OCI-LY7 (cell line): ENCODE data around the gene ZFYVE28. TPM values are rescaled to one million over a fixed set of nuclear protein-coding genes. Genes with fewer than 3 reads are reported as not detected.

Experiments used
- BruUV-seq: library from RNA; stranded (reverse); fragments of 400-500 nt; replicated peaks from 2 replicates; lab custom pipeline; 2021; lab: Mats Ljungman, UMichigan
- CTCF ChIA-PET: fragments of 300-600 bp; sonication (Branson Sonifier 250); formaldehyde crosslinking; loops from one replicate; lab custom pipeline; 2022; ENCODE audit warnings: antibody characterized with exemption; ENCODE audit not compliant: unreplicated experiment; lab: Charles Lee
- POLR2A ChIA-PET: fragments of 300-600 bp; sonication (Branson Sonifier 250); formaldehyde crosslinking; loops from one replicate; lab custom pipeline; 2022; ENCODE audit warnings: antibody characterized with exemption; lab: Charles Lee
- DNase-seq: peaks from one replicate; pipeline ENCODE4 v3.0.0-alpha.2; 2015; ENCODE audit warnings: low spot score
- H2AFZ ChIP-seq: fragments of 200-600 bp; sonication (generic), shearing (Covaris generic); 2 replicates; pipeline ENCODE4 v1.6.1; 2014; ENCODE audit warnings: mild to moderate bottlenecking, antibody characterized with exemption, low read length, moderate library complexity
- H3K27ac ChIP-seq: fragments of 200-600 bp; sonication (generic); 2 replicates; pipeline ENCODE4 v1.5.1; 2014; ENCODE audit warnings: mixed run types, low read depth, mild to moderate bottlenecking, moderate library complexity, low read length, inconsistent platforms; ENCODE audit not compliant: poor library complexity, severe bottlenecking
- H3K36me3 ChIP-seq: fragments of 200-600 bp; sonication (generic); 2 replicates; pipeline ENCODE4 v1.6.1; 2014; ENCODE audit warnings: mild to moderate bottlenecking, antibody characterized with exemption, low read length, moderate library complexity, mixed read lengths; ENCODE audit not compliant: insufficient read depth
- H3K4me1 ChIP-seq: fragments of 200-600 bp; sonication (generic); 2 replicates; pipeline ENCODE4 v1.5.1; 2014; ENCODE audit warnings: mild to moderate bottlenecking, low read length; ENCODE audit not compliant: insufficient read depth, poor library complexity, severe bottlenecking
- H3K4me2 ChIP-seq: fragments of 200-600 bp; sonication (generic); 2 replicates; pipeline ENCODE4 v1.6.1; 2014; ENCODE audit warnings: mild to moderate bottlenecking, low read length
- H3K4me3 ChIP-seq: fragments of 200-600 bp; sonication (generic); 2 replicates; pipeline ENCODE4 v1.5.1; 2014; ENCODE audit warnings: mild to moderate bottlenecking, low read depth, low read length; ENCODE audit not compliant: poor library complexity, severe bottlenecking
- H3K79me2 ChIP-seq: fragments of 200-600 bp; sonication (generic); 2 replicates; pipeline ENCODE4 v1.6.1; 2016; ENCODE audit warnings: low read depth, mild to moderate bottlenecking, low read length, moderate library complexity, mixed read lengths; ENCODE audit not compliant: insufficient read depth
- H3K9me2 ChIP-seq: fragments of 200-600 bp; sonication (generic); 2 replicates; pipeline ENCODE4 v1.6.1; 2016; ENCODE audit warnings: mild to moderate bottlenecking, low read length, mixed read lengths; ENCODE audit not compliant: insufficient read depth
- H3K9me3 ChIP-seq: fragments of 200-600 bp; sonication (generic); 2 replicates; pipeline ENCODE4 v1.6.1; 2014; ENCODE audit warnings: mild to moderate bottlenecking, mixed run types, low read length, mixed read lengths
- H4K20me1 ChIP-seq: fragments of 200-600 bp; sonication (generic); 2 replicates; pipeline ENCODE4 v1.6.1; 2014; ENCODE audit warnings: mild to moderate bottlenecking, antibody characterized with exemption, low read length, moderate library complexity, mixed read lengths; ENCODE audit not compliant: insufficient read depth
- EZH2phosphoT487 ChIP-seq: fragments of 200-600 bp; sonication (generic); IDR thresholded peaks from 2 replicates; pipeline ENCODE4 v1.6.1; 2018; ENCODE audit warnings: low read depth, borderline replicate concordance, mild to moderate bottlenecking, mixed run types, antibody characterized with exemption, low read length, moderate library complexity, mixed read lengths
- intact Hi-C: fragments of 100-400 bp; cut with micrococcal nuclease; formaldehyde crosslinking; loops from one replicate; pipeline ENCODE4 v1.10.0; 2022; ENCODE audit not compliant: unreplicated experiment
- total RNA-seq, 2 experiments: library from RNA; depleted of rRNA in 1 of 2; stranded (reverse); fragments of >200 nt in 1 of 2; shearing (Covaris generic) in 1 of 2; gene quantifications; 2 replicates each; pipeline ENCODE4 v1.2.3, GENCODE V29; 2014 to 2022
- TF ChIP-seq, protein P1 (sequence below): fragments of 200-600 bp; sonication (generic); conservative IDR thresholded peaks from 2 replicates; pipeline ENCODE4 v1.5.1; 2014; ENCODE audit warnings: mild to moderate bottlenecking, antibody characterized with exemption, low read length, moderate library complexity, mixed read lengths

ZFYVE28 gene
- total RNA-seq, 2 experiments from 2014 or later, result 0.32 TPM; not detected in 1

GRCh38 chr4:2451821-2452785 lies 33.7 kb upstream of the ZFYVE28 start:
- no peaks in the 10 kb centered on the region for H3K9me2 ChIP-seq
- POLR2A ChIA-PET, result no interaction called here
- no peak overlapping the region for H3K4me2 ChIP-seq

DNA sequence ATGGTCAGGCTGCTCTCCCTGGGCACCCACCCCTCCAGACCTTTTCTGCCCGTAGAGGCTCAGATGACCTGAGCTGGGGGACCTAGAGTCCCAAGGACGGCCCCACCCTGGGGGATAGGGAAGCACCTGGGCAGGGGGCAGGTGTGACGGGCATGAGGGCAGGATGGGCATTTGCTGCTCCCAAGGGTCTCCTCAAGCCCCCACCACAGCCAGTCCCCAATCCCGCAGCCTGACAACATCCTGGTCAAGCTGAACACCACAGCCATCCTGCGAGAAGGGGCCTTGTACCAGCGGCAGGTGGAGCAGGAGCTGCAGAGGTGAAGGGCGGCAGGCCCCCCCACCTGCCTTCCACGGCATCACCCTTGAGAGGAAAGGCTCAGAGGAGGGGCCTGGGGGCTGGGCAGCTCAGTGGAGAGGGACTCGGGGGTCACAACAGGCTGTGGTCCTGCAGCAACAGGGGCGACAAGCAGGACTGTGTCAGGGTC lies 32.6 kb upstream of the ZFYVE28 start:
- BruUV-seq, result no TSS peak
- Histone ChIP-seq H2AFZ (no peak overlapping the region), H3K36me3 (no peaks in the 10 kb centered on the region), H3K9me3 (no peaks in the 10 kb centered on the region), H3K4me3 (no peak overlapping the region), H3K79me2 (no peaks in the 10 kb centered on the region), H3K4me2 (no peak overlapping the region), H3K27ac (no peak overlapping the region), H3K4me1 (peaks cover 12% of the 10 kb centered on the region), H4K20me1 (no peaks in the 10 kb centered on the region), H3K9me2 (no peaks in the 10 kb centered on the region)
- no peak for DNase-seq
- TF ChIP-seq, protein P1, sequence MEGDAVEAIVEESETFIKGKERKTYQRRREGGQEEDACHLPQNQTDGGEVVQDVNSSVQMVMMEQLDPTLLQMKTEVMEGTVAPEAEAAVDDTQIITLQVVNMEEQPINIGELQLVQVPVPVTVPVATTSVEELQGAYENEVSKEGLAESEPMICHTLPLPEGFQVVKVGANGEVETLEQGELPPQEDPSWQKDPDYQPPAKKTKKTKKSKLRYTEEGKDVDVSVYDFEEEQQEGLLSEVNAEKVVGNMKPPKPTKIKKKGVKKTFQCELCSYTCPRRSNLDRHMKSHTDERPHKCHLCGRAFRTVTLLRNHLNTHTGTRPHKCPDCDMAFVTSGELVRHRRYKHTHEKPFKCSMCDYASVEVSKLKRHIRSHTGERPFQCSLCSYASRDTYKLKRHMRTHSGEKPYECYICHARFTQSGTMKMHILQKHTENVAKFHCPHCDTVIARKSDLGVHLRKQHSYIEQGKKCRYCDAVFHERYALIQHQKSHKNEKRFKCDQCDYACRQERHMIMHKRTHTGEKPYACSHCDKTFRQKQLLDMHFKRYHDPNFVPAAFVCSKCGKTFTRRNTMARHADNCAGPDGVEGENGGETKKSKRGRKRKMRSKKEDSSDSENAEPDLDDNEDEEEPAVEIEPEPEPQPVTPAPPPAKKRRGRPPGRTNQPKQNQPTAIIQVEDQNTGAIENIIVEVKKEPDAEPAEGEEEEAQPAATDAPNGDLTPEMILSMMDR, result no peak
- TF ChIP-seq EZH2phosphoT487, result no peak
- ChIA-PET CTCF (no interaction called here), POLR2A (no interaction called here)
- intact Hi-C loops, result no loop called here

More at GRCh38 chr4:2451821-2452785, 33.7 kb upstream of the ZFYVE28 start:
- CTCF ChIA-PET, result no interaction called here
- TF ChIP-seq, protein P1, result no peak
- TF ChIP-seq EZH2phosphoT487, result no peak
- peaks cover 12% of the 10 kb centered on the region for H3K4me1 ChIP-seq
- no peaks in the 10 kb centered on the region for H3K36me3 ChIP-seq
- H4K20me1 ChIP-seq, result no peaks in the 10 kb centered on the region
- H3K4me3 ChIP-seq, result no peak overlapping the region
- DNase-seq, result no peak
- BruUV-seq, result no TSS peak
- no peak overlapping the region for H3K27ac ChIP-seq
- no peaks in the 10 kb centered on the region for H3K79me2 ChIP-seq
- intact Hi-C loops, result no loop called here
- no peaks in the 10 kb centered on the region for H3K9me3 ChIP-seq
- H2AFZ ChIP-seq, result no peak overlapping the region
